NCI-H1930 (cell line): ENCODE measurements around the gene RNU1-1.
A peak's percentile ranks its signal among the peaks of the same experiment; 100 is the strongest.
"Not testable (repeated sequence)": the region's sequence is repeated elsewhere in the genome, so short reads cannot be mapped to it uniquely, and the experiment has no call there.

Experiments used
- DNase-seq, 2 experiments: peaks; one replicate each; lab custom pipeline; 2025; lab: John Stamatoyannopoulos, UW

The RNU1-1 gene

GRCh38 chr1:16514107-16515055 lies at the start of gene RNU1-1:
Gene RNU1-1, minus strand, starts transcription at chr1:16514285.
- peak; percentile 61 to 65 for DNase-seq

- not testable (repeated sequence) for DNase-seq
Measured at GRCh38 chr1:16561035-16561434, 47.0 kb upstream of the RNU1-1 start.

- not testable (repeated sequence) for DNase-seq
Measured at GRCh38 chr1:16560498-16560897, 46.4 kb upstream of the RNU1-1 start.

GRCh38 chr1:16559688-16560087 lies 45.6 kb upstream of the RNU1-1 start:
- not testable (repeated sequence) for DNase-seq

GRCh38 chr1:16557034-16557433 lies 42.9 kb upstream of the RNU1-1 start:
- not testable (repeated sequence) for DNase-seq

- DNase-seq = not testable (repeated sequence)
Measured at GRCh38 chr1:16553244-16553643, 39.2 kb upstream of the RNU1-1 start.

GRCh38 chr1:16550212-16550918 lies 36.3 kb upstream of the RNU1-1 start:
- not testable (repeated sequence) for DNase-seq

GRCh38 chr1:16549545-16549944 lies 35.5 kb upstream of the RNU1-1 start:
- DNase-seq = not testable (repeated sequence)

GRCh38 chr1:16547502-16548241 lies 33.6 kb upstream of the RNU1-1 start:
- not testable (repeated sequence) for DNase-seq

- peak in 1 of 2 experiments; percentile 70 for DNase-seq
Measured at GRCh38 chr1:16545682-16546095, 31.6 kb upstream of the RNU1-1 start.

- DNase-seq = not testable (repeated sequence)
Measured at GRCh38 chr1:16540421-16540893, 26.4 kb upstream of the RNU1-1 start.

- not testable (repeated sequence) for DNase-seq
Measured at GRCh38 chr1:16537528-16537927, 23.4 kb upstream of the RNU1-1 start.

- DNase-seq = not testable (repeated sequence)
Measured at GRCh38 chr1:16536796-16537195, 22.7 kb upstream of the RNU1-1 start.

- DNase-seq = not testable (repeated sequence)
Measured at GRCh38 chr1:16535898-16536297, 21.8 kb upstream of the RNU1-1 start.

GRCh38 chr1:16535487-16535886 lies 21.4 kb upstream of the RNU1-1 start:
- not testable (repeated sequence) for DNase-seq

- not testable (repeated sequence) for DNase-seq
Measured at GRCh38 chr1:16534829-16535456, 20.9 kb upstream of the RNU1-1 start.

GRCh38 chr1:16534239-16534828 lies 20.2 kb upstream of the RNU1-1 start:
- not testable (repeated sequence) for DNase-seq

GRCh38 chr1:16532235-16532991 lies 18.3 kb upstream of the RNU1-1 start:
- DNase-seq = not testable (repeated sequence)

- not testable (repeated sequence) for DNase-seq
Measured at GRCh38 chr1:16528338-16528737, 14.3 kb upstream of the RNU1-1 start.

GRCh38 chr1:16525769-16526168 lies 11.7 kb upstream of the RNU1-1 start:
- DNase-seq = not testable (repeated sequence)
